HG02970 (cell line): ENCODE results near the gene TCF7L2.
"Not testable (repeated sequence)": the region's sequence is repeated elsewhere in the genome, so short reads cannot be mapped to it uniquely, and the experiment has no call there.

Source experiments
- ATAC-seq: cut with Tn5 transposase; IDR thresholded peaks from one replicate; pipeline ENCODE4 v1.9.1; 2021; ENCODE audit warnings: mild to moderate bottlenecking, moderate library complexity, moderate number of reproducible peaks; ENCODE audit not compliant: unreplicated experiment, low FRiP score

The TCF7L2 gene

DNA sequence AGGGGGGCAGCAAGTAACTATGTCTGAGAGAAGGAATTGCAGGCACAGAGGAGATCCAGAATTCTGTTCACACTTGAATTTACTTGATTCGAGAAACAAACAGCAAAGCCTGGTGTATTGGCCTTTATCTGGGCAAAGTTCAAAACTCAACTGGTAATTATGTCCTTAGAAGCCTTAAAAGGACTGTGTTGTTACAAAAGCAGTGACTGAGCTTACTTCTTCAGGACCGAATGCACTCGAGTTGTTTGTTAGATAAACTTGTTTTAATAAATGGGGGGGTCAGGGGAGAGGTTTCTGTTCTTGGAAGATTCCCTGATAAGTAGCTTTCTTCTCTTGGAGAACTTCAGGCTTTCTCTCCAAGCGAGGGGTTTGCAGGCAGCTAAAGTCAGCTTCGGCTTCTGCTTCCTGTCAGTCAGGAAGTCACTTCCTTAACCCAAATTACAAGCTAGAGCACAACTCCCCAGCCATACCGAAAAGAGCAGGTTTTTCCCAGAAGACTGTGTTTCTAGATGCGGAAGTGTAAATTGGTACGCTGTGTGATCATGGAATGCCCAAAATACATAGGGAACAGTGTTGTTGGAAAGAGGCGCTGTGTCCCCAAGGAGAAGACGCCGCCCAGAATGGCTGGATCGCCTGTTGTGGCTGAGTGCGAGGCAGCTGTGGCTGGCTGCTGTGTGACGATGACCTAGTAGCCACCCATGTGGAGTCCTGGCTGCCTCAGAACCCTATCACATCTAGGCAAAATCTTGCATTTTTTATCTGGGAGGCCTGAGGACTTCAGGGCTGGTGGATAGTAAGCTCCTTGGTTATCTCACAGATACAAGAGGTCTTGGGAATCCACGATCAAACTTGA is 110.4 kb downstream of the TCF7L2 start:
- ATAC-seq: no peak

DNA sequence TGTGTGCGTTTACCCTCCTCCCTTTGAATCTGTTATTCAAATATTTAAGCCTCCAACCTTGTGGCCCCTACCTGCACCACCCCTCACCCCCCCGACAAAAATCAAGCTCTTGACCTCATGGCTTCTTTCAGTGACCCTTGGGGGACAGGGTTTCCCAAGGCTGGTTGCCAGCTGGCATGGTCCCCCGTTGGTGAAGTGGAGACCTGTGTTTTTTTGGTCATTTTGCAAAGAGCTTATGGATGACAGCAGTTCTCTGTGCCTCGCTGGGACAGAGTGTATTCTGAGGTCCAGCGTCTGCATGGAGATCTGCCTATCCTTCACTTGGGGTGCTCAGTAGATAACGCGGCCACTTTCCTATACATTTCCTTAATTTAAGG is 111.0 kb downstream of the TCF7L2 start:
- ATAC-seq: no peak

DNA sequence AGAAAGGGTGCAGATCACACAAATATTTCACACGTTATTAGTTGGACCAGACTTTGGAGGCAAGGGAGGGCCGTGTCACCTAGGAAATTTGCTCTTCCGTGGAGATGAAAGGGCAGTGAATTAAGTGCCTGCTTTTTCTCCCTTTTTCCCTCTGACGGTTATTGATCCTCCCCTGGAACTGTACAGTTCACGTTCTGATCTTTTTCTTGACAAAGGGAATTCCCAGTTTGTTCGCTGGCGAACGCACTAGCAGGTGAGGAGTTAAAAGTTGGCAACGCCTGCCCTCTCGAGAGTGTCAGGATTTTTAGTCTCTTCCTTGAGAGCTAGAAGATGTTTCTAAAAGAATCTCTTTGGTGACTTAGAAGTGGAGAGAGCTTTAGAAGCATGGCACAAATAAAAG is 111.5 kb downstream of the TCF7L2 start:
- no peak for ATAC-seq

DNA sequence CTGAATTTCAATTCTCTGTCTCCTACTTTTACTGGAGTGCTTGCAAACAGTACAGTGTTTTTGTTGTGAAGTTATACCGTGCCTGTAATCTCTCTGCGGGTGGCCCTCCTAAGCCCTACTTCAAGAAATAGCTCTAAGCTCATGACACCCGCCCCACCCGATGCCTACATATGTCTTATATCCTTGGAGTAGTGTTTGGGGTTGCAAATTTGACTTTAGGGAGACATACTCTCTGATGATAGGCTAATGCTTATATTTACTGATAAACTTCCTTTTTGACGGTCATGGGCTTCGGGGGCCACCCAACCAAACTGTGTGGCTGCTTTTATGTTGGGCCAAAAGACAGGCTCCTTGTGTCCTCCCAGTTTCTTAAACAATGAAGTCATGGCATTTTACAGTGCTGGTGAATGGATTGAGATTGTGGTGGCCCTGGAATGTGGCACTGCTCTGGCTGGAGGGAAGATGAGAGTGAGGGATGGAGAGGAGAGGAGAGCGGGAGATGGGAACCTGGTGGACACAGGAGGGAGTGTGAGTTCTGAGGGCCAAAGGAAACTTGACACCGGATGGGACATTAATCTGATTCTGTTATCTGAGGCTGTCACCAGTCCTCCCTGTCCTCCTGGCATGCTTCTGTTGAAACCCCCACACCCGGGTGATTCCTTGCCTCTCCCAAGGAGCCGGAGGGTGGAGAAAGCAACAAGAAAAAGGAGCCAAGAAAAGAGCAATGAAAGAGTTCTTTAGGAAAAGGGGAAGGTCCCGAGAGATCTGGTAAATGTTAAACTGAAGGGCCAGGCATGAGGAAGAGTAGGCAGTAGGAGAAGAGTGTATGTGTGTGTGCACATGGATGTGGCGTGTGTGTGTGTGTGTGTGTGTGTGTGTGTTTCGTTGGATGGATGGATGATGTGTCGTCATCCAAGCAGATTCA is 113.3 kb downstream of the TCF7L2 start:
- no peak for ATAC-seq

GRCh38 chr10:113064039-113064438 is 114.0 kb downstream of the TCF7L2 start:
- no peak for ATAC-seq

DNA sequence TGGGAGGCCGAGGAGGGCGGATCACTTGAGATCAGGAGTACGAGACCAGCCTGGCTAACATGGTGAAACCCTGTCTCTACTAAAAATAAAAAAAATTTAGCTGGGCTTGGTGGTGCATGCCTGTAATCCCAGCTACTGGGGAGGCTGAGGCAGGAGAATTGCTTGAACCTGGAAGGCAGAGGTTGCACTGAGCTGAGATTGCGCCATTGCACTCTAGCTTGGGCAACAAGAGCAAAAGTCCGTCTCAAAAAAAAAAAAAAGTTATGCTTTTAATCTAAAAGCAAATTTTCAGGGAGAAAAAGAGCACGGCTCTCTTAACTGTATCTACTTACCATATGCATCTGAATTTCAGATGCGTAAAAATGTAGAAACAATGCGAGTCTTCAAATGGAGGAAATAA is 116.1 kb downstream of the TCF7L2 start:
- ATAC-seq: not testable (repeated sequence)

GRCh38 chr10:113066561-113067312 is 116.7 kb downstream of the TCF7L2 start:
- ATAC-seq: no peak

DNA sequence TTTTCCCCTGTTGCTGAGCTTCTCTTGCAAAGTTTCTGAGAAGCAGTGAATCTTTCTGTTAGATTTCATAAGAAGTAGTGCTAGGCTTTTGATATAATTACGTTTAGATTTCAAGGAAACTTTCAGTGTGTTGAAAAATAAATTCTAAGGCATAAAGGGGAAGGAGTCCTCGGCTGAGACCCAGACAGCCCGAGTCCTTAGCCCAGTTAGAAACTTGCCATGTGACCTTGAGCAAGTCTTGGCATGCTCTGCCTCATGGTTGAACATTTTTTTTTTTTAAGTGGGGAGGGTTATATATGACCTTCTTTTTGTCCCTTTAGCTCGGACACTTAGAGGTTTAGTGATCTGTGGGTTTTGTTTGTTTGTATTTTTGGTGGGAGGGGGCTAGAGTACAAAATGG is 117.5 kb downstream of the TCF7L2 start:
- ATAC-seq: no peak

- no peak for ATAC-seq
Measured at GRCh38 chr10:113068178-113068890, 118.3 kb downstream of the TCF7L2 start.

GRCh38 chr10:113069595-113069994 is 119.5 kb downstream of the TCF7L2 start:
- ATAC-seq: no peak

GRCh38 chr10:113071446-113071845 is 121.4 kb downstream of the TCF7L2 start:
- no peak for ATAC-seq

DNA sequence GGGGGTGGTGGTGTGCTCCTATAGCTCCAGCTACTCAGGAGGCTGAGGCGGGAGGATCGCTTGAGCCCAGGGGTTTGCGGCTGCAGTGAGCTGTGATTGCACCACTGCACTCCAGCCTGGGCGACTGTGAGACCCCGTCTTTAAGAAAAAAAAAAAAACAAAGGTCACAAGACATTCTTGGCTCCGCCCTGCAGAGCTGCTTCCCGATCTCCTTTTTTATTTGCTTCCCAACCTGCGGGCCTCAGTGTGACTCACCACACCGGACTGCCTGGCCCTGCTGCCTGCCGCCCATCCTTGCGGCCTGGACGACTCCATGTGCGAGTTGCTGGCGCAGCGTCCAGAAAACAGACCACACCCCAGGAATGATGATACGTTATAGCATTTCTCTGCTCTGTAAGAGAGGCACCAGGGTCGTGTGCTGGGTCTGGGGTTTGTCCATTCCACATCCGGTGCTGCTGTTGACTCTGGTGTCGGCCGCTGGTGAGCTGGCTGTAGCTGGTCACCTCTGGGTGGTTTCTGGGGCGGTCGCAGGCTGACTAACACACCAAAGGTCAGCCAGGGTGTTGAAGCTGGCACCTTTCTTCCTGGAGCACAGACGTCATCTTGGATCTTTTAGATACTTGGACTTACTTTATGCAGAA is 123.6 kb downstream of the TCF7L2 start:
- ATAC-seq: no peak

GRCh38 chr10:113076949-113077348 is 126.9 kb downstream of the TCF7L2 start:
- ATAC-seq: no peak

DNA sequence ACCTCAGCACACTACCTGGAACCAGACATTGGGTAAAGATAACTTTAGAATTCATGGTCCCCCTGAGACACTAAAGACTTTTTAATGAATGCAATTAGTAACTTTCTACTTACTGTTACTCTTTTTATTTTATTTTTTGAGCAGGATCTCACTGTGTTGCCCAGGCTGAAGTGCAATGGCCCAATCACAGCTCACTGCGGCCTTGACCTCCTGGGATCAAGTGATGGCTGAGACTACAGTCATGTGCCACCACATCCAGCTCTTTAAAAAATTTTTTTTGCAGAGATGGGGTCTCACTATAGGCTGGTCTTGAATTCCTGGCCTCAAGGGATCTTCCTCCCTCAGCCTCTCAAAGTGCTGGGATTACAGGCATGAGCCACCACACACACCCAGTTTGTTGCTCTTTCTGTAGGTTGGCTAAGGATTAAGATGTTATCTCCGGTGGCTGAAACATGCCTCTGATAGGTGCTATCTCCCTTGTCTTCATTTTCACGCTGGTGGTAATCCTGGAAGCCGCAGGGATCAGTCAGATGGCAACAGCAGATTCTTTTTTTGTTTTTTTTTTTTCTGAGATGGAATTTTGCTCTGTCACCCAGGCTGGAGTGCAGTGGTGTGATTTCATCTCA is 128.3 kb downstream of the TCF7L2 start:
- ATAC-seq: no peak

GRCh38 chr10:113080061-113080924 is 130.2 kb downstream of the TCF7L2 start:
- ATAC-seq: no peak

DNA sequence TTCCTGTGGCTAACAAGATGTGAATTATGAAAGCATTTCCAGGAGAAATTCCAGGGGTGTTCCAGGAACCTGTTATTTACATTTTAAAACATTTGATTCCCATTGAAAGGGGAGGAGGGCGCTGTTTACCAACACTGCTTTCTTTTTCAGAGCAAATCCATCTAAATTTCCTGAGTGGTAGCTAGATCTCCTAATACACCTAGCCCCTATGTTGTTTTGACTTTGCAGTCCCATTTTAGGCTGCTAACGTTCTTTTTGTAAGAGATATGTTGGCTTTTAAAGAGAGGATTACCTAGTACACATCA is 130.8 kb downstream of the TCF7L2 start:
- ATAC-seq: no peak

DNA sequence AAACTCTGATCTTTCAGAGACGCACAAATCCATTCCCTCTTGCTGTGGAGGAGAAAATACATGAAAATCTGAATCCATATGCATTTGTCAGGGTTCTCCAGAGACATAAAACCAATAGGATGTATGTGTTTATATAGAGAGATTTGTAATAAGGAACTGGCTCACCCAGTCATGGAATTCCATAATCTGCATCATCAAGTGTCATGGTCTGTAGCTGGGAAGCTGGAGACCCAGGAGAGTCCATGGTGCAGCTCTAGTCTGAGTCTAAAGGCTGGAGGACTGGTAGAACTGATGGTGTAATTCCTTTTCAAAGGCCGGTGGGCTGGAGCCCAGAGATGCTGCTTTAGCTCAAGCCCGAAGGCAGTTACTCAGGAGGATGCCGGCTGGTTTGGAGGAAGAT is 134.0 kb downstream of the TCF7L2 start:
- ATAC-seq: no peak

- ATAC-seq: no peak
Measured at GRCh38 chr10:113085776-113086175, 135.7 kb downstream of the TCF7L2 start.
